GM21529 (cell line): ENCODE measurements around the gene HMGXB3.
"Not testable (repeated sequence)": the region's sequence is repeated elsewhere in the genome, so short reads cannot be mapped to it uniquely, and the experiment has no call there.

ENCODE experiments used
- ATAC-seq: cut with Tn5 transposase; IDR thresholded peaks from one replicate; pipeline ENCODE4 v1.9.1; 2021; ENCODE audit not compliant: unreplicated experiment

Gene HMGXB3

DNA sequence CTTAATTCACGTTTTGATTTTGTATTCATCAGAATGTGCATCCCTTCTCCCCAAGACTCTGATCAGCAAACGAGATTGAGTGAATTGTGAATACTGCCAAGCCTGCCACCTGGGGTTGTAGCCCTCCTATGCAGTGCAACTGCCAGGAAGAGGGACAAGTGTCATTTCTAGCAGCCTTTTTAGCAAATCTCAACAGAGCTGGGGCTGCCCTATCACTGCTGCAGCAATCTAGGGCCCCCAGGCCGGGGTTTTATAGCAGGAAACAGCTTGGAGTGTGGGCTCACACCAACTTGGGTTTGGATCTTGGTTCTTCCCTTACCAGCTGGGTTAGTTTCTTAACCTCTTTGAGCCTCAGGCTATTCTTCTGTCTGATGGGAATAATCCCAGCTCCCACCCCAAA lies 81.8 kb downstream of the HMGXB3 start:
- peak; percentile 11 for ATAC-seq

DNA sequence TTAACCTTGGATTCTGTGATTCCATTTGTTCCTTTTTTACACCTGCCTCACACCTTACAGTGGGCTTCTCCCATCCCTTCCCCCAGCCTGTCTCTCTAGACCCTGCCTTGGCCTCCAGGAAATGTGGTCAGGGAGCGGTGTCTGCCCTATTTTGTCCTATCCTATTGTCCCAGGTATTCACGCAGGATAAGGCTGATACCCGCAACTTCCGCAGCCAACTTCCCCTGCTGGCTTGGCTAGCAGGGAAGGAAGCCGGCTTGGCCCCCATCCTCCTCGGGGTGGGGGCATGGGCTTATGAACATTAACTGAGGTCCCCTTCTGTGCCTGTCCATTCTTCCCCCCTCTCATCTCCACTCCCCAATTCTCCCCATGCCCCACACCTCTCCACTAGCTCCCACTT lies 82.3 kb downstream of the HMGXB3 start:
- no peak for ATAC-seq

DNA sequence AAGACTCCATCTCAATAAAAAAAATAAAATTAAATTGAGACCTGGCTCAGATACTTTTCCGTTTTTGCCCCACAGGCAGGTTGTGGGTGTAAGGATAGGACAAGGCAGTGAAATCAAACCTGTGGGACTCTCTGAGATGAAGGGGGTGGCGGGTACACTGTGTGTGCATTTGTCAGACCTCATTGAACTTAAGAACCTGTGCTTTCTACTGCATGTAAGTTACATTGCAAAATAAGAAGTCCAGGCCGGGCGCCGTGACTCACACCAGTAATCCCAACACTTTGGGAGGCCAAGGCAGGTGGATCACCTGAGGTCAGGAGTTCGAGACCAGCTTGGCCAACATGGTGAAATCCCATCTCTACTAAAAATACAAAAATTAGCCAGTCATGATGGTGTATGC lies 84.2 kb downstream of the HMGXB3 start:
- not testable (repeated sequence) for ATAC-seq

DNA sequence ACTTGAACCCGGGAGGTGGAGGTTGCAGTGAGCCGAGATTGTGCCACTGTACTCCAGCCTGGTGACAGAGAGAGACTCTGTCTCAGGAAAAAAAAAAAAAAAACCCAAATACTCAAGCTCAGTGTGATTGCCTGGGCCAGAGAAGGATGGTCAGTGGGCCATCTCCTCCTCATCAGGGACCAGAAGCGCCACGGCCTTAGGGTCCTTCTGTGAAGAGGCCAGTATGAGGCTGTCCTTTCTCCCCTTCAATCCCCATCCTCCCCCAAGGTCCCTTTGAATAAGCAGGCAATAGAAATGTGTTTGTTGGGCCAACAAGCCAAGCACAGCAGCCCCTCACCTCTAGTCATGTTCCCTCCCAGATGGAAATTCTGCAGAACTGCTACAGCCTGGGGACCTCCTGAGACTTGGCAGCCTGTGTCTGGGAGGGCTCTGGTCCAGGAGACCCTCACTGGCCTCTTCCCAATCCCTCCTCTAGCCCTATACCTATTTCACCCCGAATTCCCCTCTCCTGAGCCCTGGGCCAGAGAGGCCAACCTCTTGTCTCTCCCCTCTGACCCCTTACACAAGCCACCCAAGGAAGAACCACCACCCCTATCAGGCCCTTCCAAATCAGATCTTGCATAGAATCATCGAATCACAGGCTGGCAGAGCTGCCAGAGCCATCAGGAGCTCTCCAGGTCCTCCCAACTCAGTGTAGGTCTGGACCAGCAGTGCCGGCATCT lies 84.8 kb downstream of the HMGXB3 start:
- ATAC-seq = no peak

DNA sequence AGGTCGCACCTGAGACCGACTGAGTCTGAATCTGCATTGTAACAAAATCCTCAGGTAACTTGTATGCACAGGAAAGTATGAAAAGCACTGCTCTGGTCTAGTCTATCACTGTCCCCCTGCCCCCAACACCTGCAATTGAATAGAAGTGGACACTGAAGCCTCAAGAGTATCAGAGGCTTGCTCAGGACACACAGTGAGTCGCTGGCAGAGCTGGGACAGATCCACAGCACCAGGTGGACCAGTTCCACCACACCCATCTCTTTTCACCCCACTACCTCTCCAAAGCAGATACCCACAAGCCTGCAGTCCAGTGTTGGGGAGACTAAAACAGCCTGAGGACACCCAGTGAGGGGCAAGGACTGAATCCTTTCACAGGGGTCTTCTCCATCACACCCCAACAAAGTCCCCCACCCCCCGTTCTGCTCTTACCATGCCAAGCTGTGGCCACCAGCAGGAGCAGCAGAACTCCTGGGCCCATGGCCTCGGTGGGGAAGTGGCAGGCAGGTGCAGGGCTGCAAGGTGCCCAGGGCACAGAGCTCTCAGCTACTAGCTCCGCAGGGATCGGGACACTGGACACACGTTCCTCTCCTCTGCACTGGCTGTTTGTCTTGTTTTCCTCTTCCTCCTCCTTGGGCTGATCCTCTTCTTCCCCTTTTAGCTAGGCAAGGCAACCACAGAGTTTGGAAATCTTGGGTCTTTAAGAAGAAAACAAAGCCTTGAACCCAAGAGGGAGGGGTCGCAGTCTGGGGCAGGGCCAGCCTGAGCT lies 85.6 kb downstream of the HMGXB3 start, which contains the start of gene CSF1R:
Gene CSF1R, minus strand, starts transcription at position 605 of the 766 bp plus-strand sequence. Its CDS starts 127 bp downstream, at position 478.
- no peak for ATAC-seq

DNA sequence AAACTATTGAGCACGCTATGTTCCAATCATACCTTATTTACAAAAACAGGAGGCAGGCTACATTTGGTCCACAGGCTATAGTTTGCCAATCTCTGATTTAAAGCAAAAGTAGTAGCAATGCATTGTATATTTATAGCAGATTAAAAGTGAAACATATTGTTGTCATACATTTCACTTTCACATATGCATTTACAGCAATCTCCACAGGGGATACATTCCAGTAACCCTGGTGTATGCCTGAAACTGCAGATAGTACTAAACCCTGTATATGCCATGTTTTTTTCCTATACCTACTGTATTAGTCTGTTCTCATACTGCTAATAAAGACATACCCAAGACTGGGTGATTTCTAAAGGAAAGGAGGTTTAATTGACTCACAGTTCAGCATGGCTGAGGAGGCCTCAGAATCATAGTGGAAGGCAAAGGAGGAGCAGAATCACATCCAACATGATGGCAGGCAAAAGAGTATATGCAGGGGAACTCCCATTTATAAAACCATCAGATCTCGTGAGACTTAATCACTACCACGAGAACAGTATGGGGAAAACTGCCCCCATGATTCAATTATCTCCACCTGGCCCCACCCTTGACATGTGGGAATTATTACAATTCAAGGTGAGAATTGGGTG lies 91.7 kb downstream of the HMGXB3 start:
- ATAC-seq = peak; percentile 91

DNA sequence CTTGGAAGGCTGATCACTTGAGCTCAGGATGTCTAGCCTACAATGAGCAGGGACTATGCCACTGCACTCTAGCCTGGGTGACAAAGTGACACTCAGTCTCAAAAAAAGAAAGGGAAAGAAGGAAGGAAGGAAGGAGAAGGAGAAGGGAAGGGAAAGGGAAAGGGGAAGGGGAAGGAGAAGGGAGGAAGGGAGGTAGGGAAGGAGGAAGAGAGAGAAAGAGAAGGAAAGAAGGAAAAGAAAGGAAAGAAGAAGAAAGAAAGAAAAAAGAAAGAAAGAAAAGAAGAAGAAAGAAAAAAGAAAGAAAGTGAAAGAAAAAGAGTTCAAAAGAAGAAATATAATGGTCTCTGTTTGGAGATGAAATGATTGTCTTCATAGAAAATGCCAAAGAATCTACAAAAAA lies 96.6 kb downstream of the HMGXB3 start:
- ATAC-seq = no peak

DNA sequence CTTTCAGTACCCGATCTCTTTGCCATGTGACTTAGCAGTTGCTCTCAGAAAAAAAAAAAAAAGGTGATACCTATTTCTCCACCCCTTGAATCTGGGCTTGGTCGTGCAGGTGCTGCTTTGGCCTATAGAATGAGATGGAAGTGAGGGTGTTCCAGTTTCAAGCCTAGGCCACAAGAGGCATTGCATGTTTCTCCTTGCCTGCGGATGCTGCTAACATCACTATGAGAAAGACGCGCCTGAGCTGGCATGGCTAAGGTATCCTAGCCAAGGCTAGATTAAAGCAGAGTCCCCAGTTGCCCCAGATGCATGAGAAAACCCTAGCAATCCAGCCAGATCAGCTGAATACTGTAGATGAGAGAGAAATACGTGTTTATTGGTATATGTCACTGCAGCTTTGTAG lies 100.5 kb downstream of the HMGXB3 start:
- no peak for ATAC-seq
